PC-3 (cell line): ENCODE data around the gene FBXO44. TPM values are rescaled to one million over a fixed set of nuclear protein-coding genes. Genes with fewer than 3 reads are reported as not detected.
A peak's percentile ranks its signal among the peaks of the same experiment; 100 is the strongest.

Experiments
- ATAC-seq: fragments of 200-7000 bp; cut with Tn5 transposase; 2 replicates; pipeline ENCODE4 v1.9.1; 2020; ENCODE audit warnings: mild to moderate bottlenecking, moderate library complexity
- BruUV-seq: library from RNA; stranded (reverse); fragments of 400-500 nt; replicated peaks from 2 replicates; lab custom pipeline; 2021; lab: Mats Ljungman, UMichigan
- CTCF ChIA-PET: fragments of 300-600 bp; sonication (Branson Sonifier 250); formaldehyde crosslinking; loops from one replicate; lab custom pipeline; 2022; ENCODE audit warnings: antibody characterized with exemption; lab: Charles Lee
- POLR2A ChIA-PET: fragments of 300-600 bp; sonication (Branson Sonifier 250); formaldehyde crosslinking; loops from one replicate; lab custom pipeline; 2022; ENCODE audit warnings: antibody characterized with exemption; ENCODE audit not compliant: unreplicated experiment; lab: Charles Lee
- DNase-seq: peaks from one replicate; pipeline ENCODE4 v3.0.0-alpha.2; 2015
- H2AFZ ChIP-seq: fragments of 300-600 bp; sonication (generic); 2 replicates; pipeline ENCODE4 v1.6.0; 2016; ENCODE audit warnings: antibody characterized with exemption, low read length
- H3F3A ChIP-seq: fragments of 300-600 bp; sonication (generic); one replicate; pipeline ENCODE4 v1.6.0; 2017; ENCODE audit warnings: antibody characterized with exemption, low read length, control low read depth, mild to moderate bottlenecking; ENCODE audit not compliant: unreplicated experiment
- H3K27ac ChIP-seq: fragments of 300-600 bp; sonication (generic); 2 replicates; pipeline ENCODE4 v1.5.1; 2016; ENCODE audit warnings: mild to moderate bottlenecking, low read length
- H3K27me3 ChIP-seq: fragments of 300-600 bp; sonication (generic); 2 replicates; pipeline ENCODE4 v1.6.1; 2016; ENCODE audit warnings: low read length, mixed read lengths
- H3K36me3 ChIP-seq: fragments of 300-600 bp; sonication (generic); 2 replicates; pipeline ENCODE4 v1.6.1; 2016; ENCODE audit warnings: low read depth, mixed run types, low read length, mixed read lengths
- H3K4me1 ChIP-seq: fragments of 300-600 bp; sonication (generic); 2 replicates; pipeline ENCODE4 v1.5.1; 2016; ENCODE audit warnings: low read length; ENCODE audit not compliant: insufficient read depth
- H3K4me2 ChIP-seq: fragments of 300-600 bp; sonication (generic); 2 replicates; pipeline ENCODE4 v1.6.0; 2016; ENCODE audit warnings: low read length
- H3K4me3 ChIP-seq: fragments of 300-600 bp; sonication (generic); 2 replicates; pipeline ENCODE4 v1.5.1; 2016; ENCODE audit warnings: mild to moderate bottlenecking, low read length, mixed read lengths
- H3K79me2 ChIP-seq: fragments of 300-600 bp; sonication (generic); 2 replicates; pipeline ENCODE4 v1.6.1; 2017; ENCODE audit warnings: low read length, mixed read lengths
- H3K9ac ChIP-seq: fragments of 300-600 bp; sonication (generic); 2 replicates; pipeline ENCODE4 v1.6.0; 2016; ENCODE audit warnings: mild to moderate bottlenecking, low read length
- H3K9me2 ChIP-seq: fragments of 300-600 bp; sonication (generic); replicated peaks from 2 replicates; pipeline ENCODE4 v1.6.1; 2016; ENCODE audit warnings: mixed run types, low read length, mixed read lengths
- H3K9me3 ChIP-seq: fragments of 300-600 bp; sonication (generic); 2 replicates; pipeline ENCODE4 v1.6.1; 2016; ENCODE audit warnings: low read length, mixed read lengths
- H4K20me1 ChIP-seq: fragments of 300-600 bp; sonication (generic); 2 replicates; pipeline ENCODE4 v1.6.1; 2016; ENCODE audit warnings: low read length, mixed read lengths
- CTCF ChIP-seq: fragments of 300-600 bp; sonication (generic); conservative IDR thresholded peaks from 2 replicates; pipeline ENCODE4 v1.5.1; 2017; ENCODE audit warnings: antibody characterized with exemption, low read depth, mild to moderate bottlenecking, low read length
- EZH2 ChIP-seq: fragments of 300-600 bp; sonication (generic); IDR thresholded peaks from one replicate; pipeline ENCODE4 v1.6.1; 2017; ENCODE audit warnings: antibody characterized with exemption, mild to moderate bottlenecking, low read length; ENCODE audit not compliant: unreplicated experiment
- EZH2phosphoT487 ChIP-seq: fragments of 300-600 bp; sonication (generic); IDR thresholded peaks from 2 replicates; pipeline ENCODE4 v1.6.1; 2018; ENCODE audit warnings: mild to moderate bottlenecking, antibody characterized with exemption, low read length, borderline replicate concordance
- intact Hi-C: fragments of 100-400 bp; cut with micrococcal nuclease; formaldehyde crosslinking; loops from 2 replicates; pipeline ENCODE4 v1.9.0; 2023
- total RNA-seq: library from RNA; depleted of rRNA; stranded (reverse); fragments of >200 nt; gene quantifications from 2 replicates; pipeline ENCODE4 v1.2.3, GENCODE V29; 2014

FBXO44 gene
- total RNA-seq, 1 experiment from 2014 or later: 23.5 TPM

GRCh38 chr1:11648039-11648438, 6.6 kb upstream of the FBXO44 start:
- CTCF ChIA-PET: no interaction called here
- Histone ChIP-seq H4K20me1 (no peaks in the 10 kb centered on the region), H3K79me2 (no peaks in the 10 kb centered on the region), H3K9me2 (no peaks in the 10 kb centered on the region), H3K27ac (no peak overlapping the region), H3K36me3 (no peaks in the 10 kb centered on the region), H3K4me3 (no peak overlapping the region), H3F3A (no peaks in the 10 kb centered on the region), H2AFZ (no peak overlapping the region), H3K9me3 (no peaks in the 10 kb centered on the region), H3K4me1 (peaks cover 13% of the 10 kb centered on the region; the same call in 1 of the 2 replicates), H3K4me2 (no peak overlapping the region), H3K9ac (no peak overlapping the region), H3K27me3 (no peaks in the 10 kb centered on the region)
- ATAC-seq: no peak
- TF ChIP-seq EZH2 (no peak), EZH2phosphoT487 (no peak), CTCF (no peak)
- BruUV-seq: no TSS peak
- POLR2A ChIA-PET: interaction anchor here (0.5 kb wide), 1 partner anchor 7 kb away, joined by 23 read pairs; no protein-coding TSS in a partner anchor
- no peak for DNase-seq
- intact Hi-C loops: loop anchor here (10.0 kb wide), 1 partner anchor 363 kb away; no protein-coding TSS in a partner anchor

GRCh38 chr1:11648732-11649158, 5.9 kb upstream of the FBXO44 start:
- Histone ChIP-seq H3K79me2 (no peaks in the 10 kb centered on the region), H3K4me1 (peaks cover 18% of the 10 kb centered on the region), H3K36me3 (no peaks in the 10 kb centered on the region), H3K27ac (no peak overlapping the region), H4K20me1 (no peaks in the 10 kb centered on the region), H3K9me3 (no peaks in the 10 kb centered on the region), H3F3A (no peaks in the 10 kb centered on the region), H3K27me3 (no peaks in the 10 kb centered on the region), H3K4me2 (0 out of 2 replicates have a peak overlapping the region, but pooled peaks have one; percentile 48), H3K4me3 (no peak overlapping the region), H3K9ac (no peak overlapping the region), H2AFZ (no peak overlapping the region), H3K9me2 (no peaks in the 10 kb centered on the region)
- ATAC-seq (peak; percentile 39), DNase-seq (peak; percentile 40)
- POLR2A ChIA-PET: interaction anchor here (0.5 to 0.6 kb wide), 2 partner anchors 8 to 388 kb away, joined by 5 to 23 read pairs; no protein-coding TSS in a partner anchor
- no TSS peak for BruUV-seq
- intact Hi-C loops: loop anchor here (10.0 kb wide), 1 partner anchor 364 kb away; no protein-coding TSS in a partner anchor
- TF ChIP-seq EZH2phosphoT487 (no peak), EZH2 (no peak), CTCF (no peak)
- CTCF ChIA-PET: no interaction called here

- ATAC-seq (no peak), DNase-seq (no peak)
- no peak overlapping the region for H2AFZ ChIP-seq
- H3K36me3 ChIP-seq: no peaks in the 10 kb centered on the region
- H3K4me2 ChIP-seq: peak overlapping the region; percentile 71
- no peaks in the 10 kb centered on the region for H3F3A ChIP-seq
- no peak overlapping the region for H3K4me3 ChIP-seq
- H3K27me3 ChIP-seq: no peaks in the 10 kb centered on the region
- POLR2A ChIA-PET: interaction anchor here (0.6 kb wide), 1 partner anchor 388 kb away, joined by 5 read pairs; no protein-coding TSS in a partner anchor
- no peak overlapping the region for H3K27ac ChIP-seq
- H4K20me1 ChIP-seq: no peaks in the 10 kb centered on the region
- CTCF ChIA-PET: no interaction called here
- no TSS peak for BruUV-seq
- H3K9me2 ChIP-seq: no peaks in the 10 kb centered on the region
- H3K4me1 ChIP-seq: peaks cover 21% of the 10 kb centered on the region
- intact Hi-C loops: loop anchor here (10.0 kb wide), 1 partner anchor 364 kb away; no protein-coding TSS in a partner anchor
- no peak overlapping the region for H3K9ac ChIP-seq
- no peaks in the 10 kb centered on the region for H3K79me2 ChIP-seq
- H3K9me3 ChIP-seq: no peaks in the 10 kb centered on the region
- no peak for TF ChIP-seq CTCF
- no peak for TF ChIP-seq EZH2phosphoT487
- TF ChIP-seq EZH2: no peak
These were observed 5.4 kb upstream of the FBXO44 start for GRCh38 chr1:11649237-11649623.
